ENCODE data around the gene AATF. TPM values are rescaled to one million over a fixed set of nuclear protein-coding genes. Genes with fewer than 3 reads are reported as not detected.
A peak's percentile ranks its signal among the peaks of the same experiment; 100 is the strongest.
"Not testable (repeated sequence)": the region's sequence is repeated elsewhere in the genome, so short reads cannot be mapped to it uniquely, and the experiment has no call there.

AATF gene
- total RNA-seq, 1 donor from 2014 or later: 32.5 TPM

DNA sequence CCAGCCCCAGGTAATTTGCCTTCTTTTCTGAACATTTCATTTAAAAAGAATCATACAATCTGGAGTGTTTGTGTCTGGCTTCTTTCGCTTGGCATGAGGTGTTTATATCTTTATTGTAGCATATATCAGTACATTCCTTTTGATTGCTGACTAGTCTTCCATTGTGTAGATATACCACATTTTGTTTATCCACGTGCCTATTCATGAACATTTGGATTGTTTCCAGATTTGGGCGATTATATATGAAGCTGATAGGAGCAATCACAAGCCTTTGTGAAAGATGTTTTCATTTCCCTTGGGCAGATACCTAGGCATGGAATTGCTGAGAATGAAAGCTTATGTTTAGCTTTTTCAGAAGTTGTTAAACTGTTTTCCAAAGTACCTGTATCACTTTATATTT, 120.3 kb downstream of the AATF start:
- DNase-seq (ENCODE audit: low read depth, low spot score): no peak

GRCh38 chr17:37073464-37073863, 124.7 kb downstream of the AATF start:
- DNase-seq (ENCODE audit: low read depth, low spot score): not testable (repeated sequence)

DNA sequence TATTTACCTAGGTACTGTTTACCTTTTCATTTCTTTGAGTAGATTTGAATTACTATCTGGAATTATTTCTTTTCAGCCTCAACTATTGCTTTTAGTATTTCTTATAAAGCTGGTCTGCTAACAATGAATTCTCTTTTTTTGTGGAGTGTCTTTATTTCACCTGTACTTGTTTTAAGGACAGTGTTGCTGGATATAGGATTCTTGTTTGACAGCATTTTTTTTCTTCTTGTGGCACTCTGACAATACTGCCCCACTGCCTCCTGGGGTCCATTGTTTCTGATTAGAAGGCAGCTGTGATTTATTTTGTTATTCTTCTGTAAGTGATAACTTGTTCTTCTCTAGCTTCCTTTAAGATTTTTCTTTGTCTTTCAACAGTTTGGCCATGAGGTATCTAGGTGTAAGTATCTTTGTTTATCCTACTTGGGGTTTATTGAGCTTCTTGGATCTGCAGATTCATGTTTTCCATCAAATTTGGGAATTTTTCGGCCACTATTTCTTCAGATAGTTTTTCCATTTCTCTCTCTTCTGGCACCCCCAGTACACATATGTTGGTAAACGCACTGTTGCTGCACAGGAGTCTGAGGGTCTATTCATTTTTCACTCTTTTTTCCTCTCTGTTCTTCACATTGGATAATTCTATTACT, 130.4 kb downstream of the AATF start:
- DNase-seq (ENCODE audit: low read depth, low spot score): no peak

GRCh38 chr17:37079735-37080134, 131.0 kb downstream of the AATF start:
- no peak for DNase-seq (ENCODE audit: low read depth, low spot score)

DNA sequence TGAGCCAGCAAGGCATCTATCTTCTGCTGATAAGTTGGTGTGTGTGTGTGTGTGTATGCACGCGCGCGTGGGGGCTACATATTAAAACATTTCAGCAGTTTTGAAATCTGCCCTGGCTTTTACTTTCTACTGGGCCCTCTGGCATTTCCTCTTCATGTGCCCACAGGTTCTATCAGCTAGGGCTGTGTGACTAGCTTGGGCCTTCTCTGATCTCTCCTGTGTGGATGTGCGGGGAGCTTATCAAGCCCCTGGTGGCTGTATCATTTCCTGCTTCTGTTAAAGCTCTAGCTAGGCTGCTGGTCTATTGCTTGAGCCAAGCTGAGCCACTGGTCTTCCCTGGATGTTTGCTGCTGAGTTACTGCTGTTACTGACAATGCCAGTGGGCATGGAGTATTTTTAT, 132.5 kb downstream of the AATF start:
- peak; percentile 19 for DNase-seq (ENCODE audit: low read depth, low spot score)

DNA sequence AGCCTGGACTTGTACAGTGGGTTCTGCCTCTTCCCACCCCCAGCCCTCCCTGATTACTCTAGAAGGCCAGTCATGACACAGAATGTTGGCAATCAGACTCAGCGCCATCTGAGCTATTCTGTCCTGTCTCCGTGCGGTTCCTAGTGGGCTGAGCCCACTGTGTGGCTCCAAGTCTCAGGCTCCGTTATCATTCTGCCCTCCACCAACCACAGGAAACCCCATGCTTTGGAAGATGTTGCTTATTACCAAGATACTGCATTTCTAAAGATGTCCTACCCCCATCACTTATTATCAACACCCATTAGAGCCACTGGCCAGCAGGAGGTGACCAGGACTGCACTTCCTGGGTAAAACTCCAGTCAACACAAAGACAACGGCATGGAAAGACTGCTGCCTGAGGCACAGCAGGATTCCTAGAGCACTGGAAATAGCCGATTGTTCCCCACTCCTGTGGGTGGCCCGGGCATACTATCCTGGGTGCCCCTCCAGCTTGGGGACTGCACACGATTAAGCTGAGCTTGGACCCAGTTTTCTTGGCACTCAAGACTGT, 133.6 kb downstream of the AATF start:
- no peak for DNase-seq (ENCODE audit: low read depth, low spot score)

- DNase-seq (ENCODE audit: low read depth, low spot score): no peak
Observed at GRCh38 chr17:37082985-37083384, 134.2 kb downstream of the AATF start.

DNA sequence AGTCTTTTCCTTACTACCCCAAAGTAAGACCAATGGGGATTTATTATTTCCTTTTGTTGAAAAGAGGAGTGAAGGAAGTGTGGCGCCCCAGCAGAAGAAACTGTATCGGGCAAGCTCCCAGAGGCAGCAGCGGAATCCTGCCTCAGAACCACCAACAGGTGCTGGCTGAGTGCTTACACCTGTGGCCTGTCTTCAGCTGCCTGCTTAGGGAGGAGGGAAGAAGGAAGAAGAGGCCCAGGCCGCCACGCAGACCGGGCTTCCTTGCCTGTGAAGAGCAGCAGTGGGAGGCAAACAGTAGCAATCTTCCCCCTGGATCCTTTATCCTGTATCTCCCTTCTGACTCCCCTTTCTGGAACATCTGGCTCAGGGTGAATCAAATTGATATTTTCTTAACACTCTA, 134.7 kb downstream of the AATF start:
- DNase-seq (ENCODE audit: low read depth, low spot score): no peak

GRCh38 chr17:37084372-37084771, 135.6 kb downstream of the AATF start:
- no peak for DNase-seq (ENCODE audit: low read depth, low spot score)

- DNase-seq (ENCODE audit: low read depth, low spot score): no peak
Observed at GRCh38 chr17:37086334-37086733, 137.6 kb downstream of the AATF start.

DNA sequence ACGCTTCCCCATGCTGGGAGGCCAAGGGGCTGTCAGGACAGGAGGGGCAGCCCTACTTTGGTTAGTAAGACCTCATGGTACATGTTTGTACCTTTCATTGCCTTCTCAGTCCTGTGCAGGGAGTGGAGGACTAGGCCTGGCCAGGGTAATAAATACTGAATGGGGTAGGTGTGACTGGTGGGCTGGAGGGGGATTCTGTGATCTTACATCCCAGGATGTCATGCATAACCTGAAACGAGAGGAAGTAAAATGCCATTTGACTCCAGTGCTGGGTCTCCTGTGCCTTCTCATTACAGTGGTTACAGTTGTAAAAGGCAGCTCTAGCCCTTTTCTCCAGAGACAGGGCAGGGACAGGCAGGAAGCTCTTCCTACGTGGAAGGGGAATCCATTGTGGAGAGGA, 138.2 kb downstream of the AATF start:
- DNase-seq (ENCODE audit: low read depth, low spot score): no peak

GRCh38 chr17:37087683-37088082, 138.9 kb downstream of the AATF start:
- no peak for DNase-seq (ENCODE audit: low read depth, low spot score)

- DNase-seq (ENCODE audit: low read depth, low spot score): no peak
Observed at GRCh38 chr17:37088459-37088858, 139.7 kb downstream of the AATF start.

DNA sequence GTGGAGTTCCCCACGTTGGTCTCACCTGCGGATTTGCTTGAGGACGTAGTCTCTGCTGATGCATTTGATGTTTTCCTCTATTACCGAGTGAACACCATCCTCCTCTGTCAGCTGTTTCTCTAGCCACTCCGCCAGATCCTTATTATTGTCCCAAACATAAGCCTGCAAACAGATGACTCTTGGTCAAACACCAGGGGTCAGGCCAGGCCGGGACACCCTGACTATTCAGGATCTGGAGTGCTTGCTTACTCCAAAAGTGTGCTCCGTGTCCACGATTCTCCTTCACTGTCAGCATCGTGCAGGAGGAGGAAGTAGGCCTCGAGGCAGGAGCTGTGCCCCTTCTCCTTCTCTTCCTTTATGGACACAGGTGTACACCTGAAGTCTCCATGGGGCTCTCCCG, 140.2 kb downstream of the AATF start:
- DNase-seq (ENCODE audit: low read depth, low spot score): no peak

DNA sequence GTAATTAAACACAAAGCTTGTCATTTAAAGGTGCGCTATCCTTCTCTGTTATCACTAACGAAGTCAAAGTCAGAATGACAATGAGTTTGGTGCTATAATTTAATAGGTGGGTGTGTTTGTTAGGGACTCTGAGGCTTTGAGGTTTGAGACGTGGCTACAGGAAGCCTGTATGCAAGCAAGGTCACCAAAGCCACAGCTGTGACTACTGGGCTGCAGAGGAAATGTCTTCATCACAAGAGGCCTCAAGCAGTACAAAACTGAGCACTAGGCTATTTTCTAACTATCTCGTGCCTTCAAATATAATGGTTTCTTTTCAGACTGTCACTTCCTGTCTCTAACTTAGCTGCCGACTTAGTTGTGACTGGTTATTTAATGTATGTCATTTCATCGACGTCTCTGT, 141.2 kb downstream of the AATF start:
- peak; percentile 32 for DNase-seq (ENCODE audit: low read depth, low spot score)

GRCh38 chr17:37090941-37091340, 142.2 kb downstream of the AATF start:
- DNase-seq (ENCODE audit: low read depth, low spot score): no peak

DNA sequence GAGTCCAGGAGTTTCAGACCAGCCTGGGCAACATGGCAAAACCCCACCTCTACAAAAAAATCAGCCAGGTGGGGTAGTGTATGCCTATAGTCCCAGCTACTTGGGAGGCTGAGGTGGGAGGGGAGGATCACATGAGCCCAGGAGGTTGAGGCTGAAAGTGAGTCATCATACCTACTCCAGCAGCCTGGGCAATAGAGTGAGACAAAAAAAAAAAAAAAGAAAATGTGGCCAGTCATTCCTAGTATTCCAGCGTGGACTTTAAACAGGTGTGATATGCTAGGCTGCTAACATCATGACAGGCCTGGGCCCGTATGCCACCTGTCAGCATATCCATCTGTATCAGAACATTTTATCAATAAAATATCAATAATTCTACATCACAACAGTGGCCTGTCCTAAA, 143.3 kb downstream of the AATF start:
- DNase-seq (ENCODE audit: low read depth, low spot score): no peak

DNA sequence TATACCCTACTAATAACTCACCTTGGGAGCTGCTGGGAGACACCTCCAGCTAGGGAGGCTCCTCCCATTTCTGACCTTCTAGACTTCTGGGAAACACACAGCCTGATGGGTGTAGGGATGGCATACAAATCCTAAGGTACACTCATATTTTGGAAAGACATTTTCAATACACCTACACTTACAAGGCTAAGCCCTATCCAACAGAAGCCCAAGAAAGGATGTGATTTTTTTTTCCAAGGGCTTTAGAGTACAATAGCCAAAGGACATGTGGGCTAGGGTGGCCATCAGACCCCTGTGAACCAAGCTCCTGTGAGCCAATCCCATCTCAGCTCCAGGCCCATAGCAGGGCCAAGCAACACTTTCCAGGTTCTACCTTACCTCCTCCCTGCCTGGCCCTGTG, 143.9 kb downstream of the AATF start:
- DNase-seq (ENCODE audit: low read depth, low spot score): no peak

GRCh38 chr17:37094391-37094790, 145.6 kb downstream of the AATF start:
- no peak for DNase-seq (ENCODE audit: low read depth, low spot score)

DNA sequence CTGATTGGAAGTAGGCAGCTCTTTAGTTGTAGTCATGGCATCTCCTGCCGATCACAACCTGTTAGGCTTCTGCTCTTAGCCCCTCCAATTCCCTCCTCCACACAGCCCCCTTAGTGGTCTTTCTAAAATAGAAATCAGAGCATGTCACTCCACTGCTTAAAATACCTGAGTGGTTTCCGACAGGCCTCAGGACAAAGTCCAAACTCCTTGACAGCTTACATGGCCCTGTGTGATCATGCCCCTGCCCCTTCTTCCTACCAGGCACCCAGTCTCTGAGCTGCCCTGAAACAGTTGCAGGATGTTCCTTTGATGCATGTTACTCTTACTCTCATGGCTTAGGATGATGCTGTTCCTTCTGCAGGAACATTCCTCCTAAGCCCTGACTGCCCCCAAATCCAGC, 147.3 kb downstream of the AATF start:
- no peak for DNase-seq (ENCODE audit: low read depth, low spot score)

DNA sequence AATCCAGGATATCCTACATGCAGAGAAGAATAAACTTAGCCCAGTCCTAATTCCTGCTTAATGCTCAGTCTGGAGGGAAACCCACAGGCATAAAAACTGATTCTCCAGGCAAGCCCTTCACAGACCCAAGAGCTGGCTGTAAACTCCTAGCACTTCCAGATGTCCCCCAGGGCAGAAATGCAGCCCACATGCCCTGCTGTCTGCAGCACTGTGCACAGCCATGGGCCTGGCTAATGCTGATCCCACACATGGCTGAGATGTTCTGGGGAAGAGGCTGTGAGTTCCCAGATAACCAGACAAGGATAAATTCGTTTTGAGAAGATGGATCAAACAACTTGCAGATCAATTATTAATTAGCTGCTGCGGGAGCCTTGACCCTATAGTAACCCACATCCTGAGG, 148.4 kb downstream of the AATF start:
- no peak for DNase-seq (ENCODE audit: low read depth, low spot score)

DNA sequence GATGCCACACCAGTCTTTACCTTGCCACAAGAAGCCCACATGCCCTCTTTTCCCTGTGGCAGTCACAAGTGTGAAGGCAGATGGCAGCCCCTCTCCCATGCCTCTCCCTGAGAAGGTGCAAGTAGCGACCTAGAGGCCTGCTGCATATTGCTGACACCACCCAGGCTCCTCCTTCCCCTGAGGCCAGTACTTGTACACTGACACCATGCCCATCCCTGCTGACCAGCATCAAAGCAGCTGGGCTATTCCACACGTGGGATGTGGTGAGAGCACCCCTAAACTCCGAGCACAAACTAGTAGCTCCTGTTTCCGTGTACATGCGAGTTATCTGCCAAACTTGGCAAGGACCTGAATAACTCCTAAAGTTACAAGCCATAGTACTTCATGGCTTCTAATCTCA, 149.4 kb downstream of the AATF start:
- no peak for DNase-seq (ENCODE audit: low read depth, low spot score)

DNA sequence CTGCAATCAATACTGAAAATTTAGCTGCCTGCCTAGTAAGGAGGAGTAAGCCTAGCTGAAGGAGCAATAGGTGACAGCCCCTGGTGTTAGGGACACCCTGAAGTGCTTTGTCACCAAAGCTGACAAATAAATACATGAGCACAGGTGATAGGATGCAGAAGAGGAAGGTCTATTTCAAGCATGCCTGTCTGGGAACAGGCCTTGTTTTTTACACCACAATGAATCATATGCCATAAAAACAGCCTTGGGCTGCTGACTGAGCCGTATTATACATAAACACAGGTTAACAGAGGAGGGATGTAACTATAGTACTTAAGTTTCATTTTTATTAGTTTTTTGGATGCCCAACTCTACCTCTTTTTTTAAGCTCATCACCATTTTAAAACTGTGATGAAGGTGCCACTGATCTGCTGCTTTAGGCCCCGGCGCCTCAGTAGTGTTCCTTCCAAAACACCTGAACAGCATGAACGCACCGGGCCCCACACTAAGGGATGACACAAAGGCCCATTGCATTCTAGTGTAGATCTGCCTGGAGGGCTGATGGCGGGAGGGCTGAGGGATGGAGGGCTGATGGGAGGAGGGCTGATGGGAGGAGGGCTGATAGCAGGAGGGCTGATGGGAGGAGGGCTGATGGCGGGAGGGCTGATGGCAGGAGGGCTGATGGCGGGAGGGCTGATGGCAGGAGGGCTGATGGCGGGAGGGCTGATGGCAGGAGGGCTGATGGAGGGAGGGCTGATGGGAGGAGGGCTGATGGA, 150.3 kb downstream of the AATF start:
- no peak for DNase-seq (ENCODE audit: low read depth, low spot score)
